Measurements from ENCODE around the gene MXRA8.

The MXRA8 gene

GRCh38 chr1:1349256-1350012 lies 8.9 kb downstream of the MXRA8 start, which contains the start of gene DVL1:
TSS of gene DVL1 (minus strand) at chr1:1349418. CDS start at chr1:1349065, 353 bp downstream.
- DNase-seq = peak in 10 of 14 donors; percentile 26 to 79 (median 54)

GRCh38 chr1:1348420-1349255 lies 9.7 kb downstream of the MXRA8 start:
- peak in 1 of 14 donors; percentile 47 for DNase-seq

GRCh38 chr1:1347663-1348419 lies 10.5 kb downstream of the MXRA8 start:
- DNase-seq = no peak

- DNase-seq = no peak
Observed at GRCh38 chr1:1347026-1347595, 11.2 kb downstream of the MXRA8 start.

- DNase-seq = no peak
Observed at GRCh38 chr1:1346501-1346890, 11.9 kb downstream of the MXRA8 start.

- peak in 1 of 14 donors; percentile 25 for DNase-seq
Observed at GRCh38 chr1:1345860-1346500, 12.4 kb downstream of the MXRA8 start.

GRCh38 chr1:1345384-1345783 lies 13.0 kb downstream of the MXRA8 start:
- DNase-seq = no peak

- no peak for DNase-seq
Observed at GRCh38 chr1:1344655-1345361, 13.5 kb downstream of the MXRA8 start.

- DNase-seq = no peak
Observed at GRCh38 chr1:1343811-1344421, 14.4 kb downstream of the MXRA8 start.

- no peak for DNase-seq
Observed at GRCh38 chr1:1342584-1343115, 15.7 kb downstream of the MXRA8 start.

- DNase-seq = no peak
Observed at GRCh38 chr1:1342061-1342562, 16.2 kb downstream of the MXRA8 start.

- DNase-seq = no peak
Observed at GRCh38 chr1:1341549-1342021, 16.8 kb downstream of the MXRA8 start.

- no peak for DNase-seq
Observed at GRCh38 chr1:1340791-1341548, 17.4 kb downstream of the MXRA8 start.

- no peak for DNase-seq
Observed at GRCh38 chr1:1340185-1340584, 18.2 kb downstream of the MXRA8 start.

- DNase-seq = no peak
Observed at GRCh38 chr1:1338278-1338677, 20.1 kb downstream of the MXRA8 start.

- DNase-seq = no peak
Observed at GRCh38 chr1:1337793-1338147, 20.6 kb downstream of the MXRA8 start.

GRCh38 chr1:1336931-1337792 lies 21.2 kb downstream of the MXRA8 start:
- DNase-seq = no peak

GRCh38 chr1:1336446-1336845 lies 21.9 kb downstream of the MXRA8 start:
- DNase-seq = no peak
